Ramos (cell line): ENCODE measurements around the gene NBPF20.
"Not testable (repeated sequence)": the region's sequence is repeated elsewhere in the genome, so short reads cannot be mapped to it uniquely, and the experiment has no call there.

Experiments used
- in situ Hi-C: fragments of 300-500 bp; cut with MboI; formaldehyde crosslinking; loops from one replicate; pipeline ENCODE4 v1.14.3; 2022; ENCODE audit warnings: low sequenced_read_pairs; ENCODE audit not compliant: unreplicated experiment

Gene NBPF20

GRCh38 chr1:145425436-145426029 is at the start of gene NBPF20:
Gene NBPF20, minus strand, starts transcription at chr1:145425603. Its CDS starts 20,331 bp downstream, at chr1:145405272.
- in situ Hi-C loops = no loop called here

- in situ Hi-C loops = not testable (repeated sequence)
These were observed 49.5 kb upstream of the NBPF20 start for GRCh38 chr1:145474837-145475368.

DNA sequence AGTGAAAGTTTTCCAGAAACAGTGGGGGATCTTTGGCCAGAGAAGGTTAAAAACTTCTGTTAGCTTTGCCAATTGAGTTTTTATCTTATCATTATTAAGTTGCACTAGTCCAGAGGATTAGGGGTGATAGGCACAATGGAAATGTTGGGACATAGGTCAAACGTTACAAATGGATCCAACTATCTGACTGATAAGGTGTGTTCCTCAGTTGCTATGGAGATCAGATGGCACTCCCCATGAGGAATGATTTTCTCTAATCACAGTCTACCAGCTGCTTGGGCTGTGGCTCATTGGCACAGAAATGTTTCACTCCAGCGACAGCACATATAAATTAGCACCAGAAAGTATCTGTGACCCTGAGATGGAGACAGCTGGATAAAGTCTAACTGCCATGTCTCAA is 47.3 kb upstream of the NBPF20 start:
- in situ Hi-C loops = not testable (repeated sequence)

- in situ Hi-C loops = not testable (repeated sequence)
These were observed 46.0 kb upstream of the NBPF20 start for GRCh38 chr1:145471365-145471764.

DNA sequence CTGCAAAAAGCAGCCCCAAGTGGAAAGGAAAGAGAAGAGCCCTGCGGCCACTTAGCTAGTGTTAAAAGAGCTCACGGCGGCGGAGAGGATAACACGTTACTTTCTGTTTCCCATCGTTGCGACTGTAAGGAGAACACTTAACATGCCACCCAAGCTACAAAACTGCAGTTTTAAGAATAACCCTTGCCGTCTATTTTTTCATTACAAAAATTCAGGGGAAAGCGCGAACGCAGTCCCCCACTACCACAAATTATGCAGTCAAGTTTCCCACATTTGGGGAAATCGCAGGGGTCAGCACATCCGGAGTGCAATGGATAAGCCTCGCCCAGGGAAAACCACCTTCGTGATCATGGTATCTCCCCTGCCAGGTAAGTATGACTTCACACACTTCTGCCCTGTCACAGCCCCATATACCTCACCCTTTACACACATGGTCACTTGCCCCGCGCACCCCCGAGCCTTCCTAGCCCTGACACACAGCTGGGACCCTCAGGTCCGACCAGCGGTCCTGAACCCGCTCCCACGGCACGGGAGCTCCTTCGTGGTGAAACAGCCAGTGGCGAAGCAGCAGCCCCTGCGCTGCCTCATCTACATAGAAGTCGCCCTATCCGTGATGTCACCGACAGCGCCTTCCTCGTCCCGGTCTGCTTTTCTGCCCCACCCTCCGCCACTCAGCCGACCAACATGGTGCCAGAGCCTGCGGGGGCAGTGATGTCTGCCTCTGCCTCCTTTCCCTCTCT is 40.2 kb upstream of the NBPF20 start:
- in situ Hi-C loops = not testable (repeated sequence)

DNA sequence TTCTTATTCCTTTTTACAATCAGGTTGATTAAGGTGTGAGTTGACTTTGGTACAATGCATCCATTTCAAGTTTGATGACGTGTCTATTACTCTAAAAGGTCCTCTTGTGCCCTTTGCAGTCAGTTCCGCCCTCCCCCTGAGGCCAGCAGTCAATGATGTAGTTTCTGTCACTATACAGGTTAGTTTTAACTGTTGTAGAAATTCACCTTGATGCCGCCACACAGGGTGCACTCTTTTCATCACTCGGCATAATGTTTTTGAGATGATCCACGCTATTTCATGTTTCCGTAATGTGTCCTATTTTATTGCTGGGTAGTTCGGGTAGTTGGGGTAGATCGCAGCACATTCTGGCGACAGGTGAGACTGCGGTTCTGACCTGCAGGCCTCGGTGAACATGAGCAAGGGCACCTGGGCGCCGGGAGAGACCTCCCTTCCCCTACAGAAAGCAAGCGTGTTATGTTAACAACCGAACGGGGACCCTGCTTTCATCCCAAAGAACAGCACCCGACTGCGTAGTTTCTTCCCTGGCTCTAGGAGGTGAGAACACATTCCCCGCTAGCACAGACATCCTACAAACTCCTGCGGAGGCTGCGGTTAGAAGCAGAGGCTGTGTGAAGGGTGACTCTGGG is 39.4 kb upstream of the NBPF20 start:
- in situ Hi-C loops = not testable (repeated sequence)

- in situ Hi-C loops = not testable (repeated sequence)
These were observed 38.6 kb upstream of the NBPF20 start for GRCh38 chr1:145464017-145464416.

DNA sequence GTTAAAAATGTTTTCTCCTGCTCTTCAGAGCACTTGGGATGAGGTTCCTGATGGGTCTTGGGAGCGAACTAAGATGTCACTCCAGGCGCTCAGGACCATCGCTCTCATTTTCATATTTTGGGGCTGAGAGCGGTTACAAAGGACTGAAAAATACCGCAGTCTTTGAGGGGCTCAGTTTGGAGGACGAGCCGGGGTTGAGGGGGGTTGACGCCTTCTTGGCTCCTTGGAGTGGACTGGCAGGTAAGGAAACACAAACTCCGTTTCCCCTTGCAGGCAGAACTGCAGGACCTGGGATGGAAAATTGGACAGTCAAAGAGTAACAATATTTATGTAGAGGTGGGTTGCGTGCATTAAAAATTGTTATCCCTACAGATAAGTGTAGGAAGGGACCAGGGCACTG is 35.3 kb upstream of the NBPF20 start:
- in situ Hi-C loops = not testable (repeated sequence)

DNA sequence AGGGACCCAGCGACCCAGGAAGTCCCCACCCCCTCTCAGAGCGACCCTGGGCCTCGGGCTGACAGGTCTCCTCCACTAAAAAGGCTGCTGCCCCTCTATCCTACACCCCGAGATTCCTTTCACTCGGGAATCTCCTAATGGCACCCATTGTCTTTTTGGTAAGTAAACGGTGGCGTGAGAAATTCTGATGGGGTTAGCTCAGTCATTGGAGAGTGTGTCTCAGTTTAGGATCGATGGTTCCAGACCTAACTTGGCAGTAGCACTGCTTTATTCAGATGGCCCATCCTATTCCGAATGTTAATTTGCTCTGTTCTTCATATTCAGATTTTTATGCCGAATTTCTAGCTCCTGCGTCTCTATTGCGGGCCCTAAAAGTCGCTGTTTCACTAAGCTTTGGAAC is 34.6 kb upstream of the NBPF20 start:
- in situ Hi-C loops = not testable (repeated sequence)

- in situ Hi-C loops = not testable (repeated sequence)
These were observed 34.2 kb upstream of the NBPF20 start for GRCh38 chr1:145459591-145459990.

DNA sequence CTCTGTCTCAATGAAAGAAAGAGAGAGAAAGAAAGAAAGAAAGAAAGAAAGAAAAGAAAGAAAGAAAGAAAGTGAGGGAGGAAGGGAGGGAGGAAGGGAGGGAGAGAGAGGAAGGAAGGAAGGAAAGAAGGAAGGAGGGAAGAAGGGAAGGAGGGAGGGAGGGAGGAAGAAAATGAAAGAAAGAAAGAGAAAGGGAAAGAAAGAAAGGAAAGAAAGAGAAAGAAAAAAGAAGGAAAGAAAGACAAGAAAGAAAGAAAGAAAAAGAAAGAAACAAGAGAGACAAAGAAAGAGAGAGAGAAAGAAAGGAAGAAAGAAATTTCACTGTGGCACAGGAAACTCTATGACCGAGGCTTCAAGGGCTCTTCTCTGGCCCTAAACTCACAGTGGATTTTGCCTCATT is 33.7 kb upstream of the NBPF20 start:
- in situ Hi-C loops = not testable (repeated sequence)

GRCh38 chr1:145454824-145455177 is 29.4 kb upstream of the NBPF20 start:
- in situ Hi-C loops = not testable (repeated sequence)

DNA sequence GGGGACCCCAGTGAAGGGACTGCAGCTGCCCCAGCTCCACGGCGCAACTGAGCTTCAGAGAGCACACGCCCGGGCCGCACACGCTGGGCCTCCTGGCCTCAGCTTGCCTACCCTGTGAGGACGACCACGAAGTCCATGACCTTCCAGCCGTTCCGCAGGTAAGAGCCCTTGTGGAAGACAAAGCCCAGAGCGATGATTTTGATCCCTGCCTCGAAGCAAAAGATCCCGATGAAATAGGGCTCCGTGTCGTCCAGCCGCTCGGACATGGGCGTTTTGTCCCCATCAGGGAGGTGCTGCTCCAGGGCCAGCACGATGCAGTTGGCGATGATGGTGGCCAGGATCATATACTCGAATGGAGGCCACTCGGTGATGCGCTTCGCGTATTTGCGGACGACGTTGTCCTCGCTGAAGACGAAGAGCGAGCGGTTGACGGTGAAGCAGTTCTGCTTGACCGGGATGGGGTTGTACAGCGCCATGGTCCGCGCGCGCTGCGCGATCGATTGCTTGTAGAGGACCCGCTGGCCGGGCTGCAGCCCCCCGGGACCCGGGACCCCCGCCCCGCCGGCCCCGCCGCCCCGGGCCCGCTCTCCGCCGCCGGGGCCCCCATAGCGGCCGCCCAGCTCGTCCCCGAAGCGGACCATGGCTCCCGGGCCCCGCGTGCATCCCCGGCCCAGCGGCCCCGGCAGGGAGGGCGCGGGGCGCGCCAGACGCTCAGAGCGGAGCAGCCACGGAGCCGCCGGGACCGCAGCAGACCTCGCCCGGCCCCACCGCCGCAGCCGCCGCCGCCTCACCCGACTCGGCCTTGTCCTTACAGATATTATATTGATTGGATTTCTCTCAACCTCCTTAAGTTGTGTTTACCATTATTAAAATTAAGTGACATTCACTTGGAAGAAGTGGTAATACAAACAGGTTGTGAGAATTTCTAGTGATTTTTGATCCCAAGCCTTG is 28.7 kb upstream of the NBPF20 start:
- in situ Hi-C loops = not testable (repeated sequence)

- in situ Hi-C loops = not testable (repeated sequence)
These were observed 27.1 kb upstream of the NBPF20 start for GRCh38 chr1:145452506-145452905.

DNA sequence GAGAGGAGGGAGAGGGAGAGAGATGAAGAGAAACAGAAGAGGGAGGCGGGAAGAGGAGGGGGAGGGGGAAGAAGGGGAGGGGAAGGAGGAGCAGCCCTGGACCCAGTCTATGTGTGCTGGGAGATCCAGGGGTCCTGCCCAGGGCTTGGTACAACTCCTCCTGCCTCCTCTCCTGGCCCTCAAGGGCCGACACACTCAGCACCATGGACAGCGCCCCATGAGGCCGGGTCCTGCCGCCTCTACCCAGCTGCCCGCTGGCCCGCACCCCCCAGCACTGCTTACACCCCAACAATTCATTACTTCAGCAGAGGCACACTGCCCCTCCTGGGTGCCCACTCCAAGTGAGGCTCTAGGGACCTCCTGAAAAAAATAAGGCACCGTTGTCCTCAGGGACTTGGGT is 26.5 kb upstream of the NBPF20 start:
- in situ Hi-C loops = not testable (repeated sequence)

DNA sequence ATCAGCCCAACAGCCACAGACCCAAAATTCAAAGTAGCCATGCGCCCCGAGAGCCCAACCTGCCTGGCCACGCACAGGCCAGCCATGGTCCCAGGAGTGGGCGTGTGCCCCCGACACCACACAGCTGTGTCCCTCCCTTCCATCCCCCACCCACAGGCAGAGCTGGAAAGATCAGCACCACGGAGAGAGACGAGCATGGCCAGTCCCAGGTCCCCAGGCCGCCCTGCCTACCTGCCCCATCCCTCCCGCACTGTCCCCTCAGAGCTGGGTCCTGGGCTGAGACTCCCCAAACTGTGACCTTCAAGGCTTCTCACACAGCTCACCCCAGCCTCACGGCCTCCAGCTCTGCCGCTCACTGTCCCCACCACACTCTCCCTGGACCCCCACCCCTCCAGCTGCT is 19.8 kb upstream of the NBPF20 start:
- in situ Hi-C loops = not testable (repeated sequence)

GRCh38 chr1:145442340-145442739 is 16.9 kb upstream of the NBPF20 start:
- in situ Hi-C loops = not testable (repeated sequence)

GRCh38 chr1:145431363-145432256 is 6.2 kb upstream of the NBPF20 start:
- in situ Hi-C loops = not testable (repeated sequence)

DNA sequence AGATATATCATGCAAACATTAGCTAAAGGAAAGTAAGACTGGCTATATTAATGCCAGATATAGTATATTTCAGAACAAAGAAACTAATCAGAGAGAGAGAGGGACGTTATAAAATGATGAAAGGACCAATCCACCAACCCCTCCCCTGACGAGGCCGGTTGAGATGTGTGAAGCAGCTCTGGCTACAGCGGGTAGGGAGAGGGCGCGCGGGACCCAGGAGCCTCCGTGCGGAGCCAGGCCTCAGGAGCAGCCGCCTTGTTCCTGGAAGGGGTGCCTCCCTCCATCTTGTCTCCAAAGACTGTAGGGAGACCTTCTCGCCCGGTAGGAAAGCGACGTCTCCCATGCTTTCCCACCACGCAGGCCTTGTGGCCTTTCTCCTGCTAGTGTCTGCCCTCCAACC is 5.4 kb upstream of the NBPF20 start:
- in situ Hi-C loops = not testable (repeated sequence)
